ENCODE data around the gene TMTC4.

TMTC4 gene, protein sequence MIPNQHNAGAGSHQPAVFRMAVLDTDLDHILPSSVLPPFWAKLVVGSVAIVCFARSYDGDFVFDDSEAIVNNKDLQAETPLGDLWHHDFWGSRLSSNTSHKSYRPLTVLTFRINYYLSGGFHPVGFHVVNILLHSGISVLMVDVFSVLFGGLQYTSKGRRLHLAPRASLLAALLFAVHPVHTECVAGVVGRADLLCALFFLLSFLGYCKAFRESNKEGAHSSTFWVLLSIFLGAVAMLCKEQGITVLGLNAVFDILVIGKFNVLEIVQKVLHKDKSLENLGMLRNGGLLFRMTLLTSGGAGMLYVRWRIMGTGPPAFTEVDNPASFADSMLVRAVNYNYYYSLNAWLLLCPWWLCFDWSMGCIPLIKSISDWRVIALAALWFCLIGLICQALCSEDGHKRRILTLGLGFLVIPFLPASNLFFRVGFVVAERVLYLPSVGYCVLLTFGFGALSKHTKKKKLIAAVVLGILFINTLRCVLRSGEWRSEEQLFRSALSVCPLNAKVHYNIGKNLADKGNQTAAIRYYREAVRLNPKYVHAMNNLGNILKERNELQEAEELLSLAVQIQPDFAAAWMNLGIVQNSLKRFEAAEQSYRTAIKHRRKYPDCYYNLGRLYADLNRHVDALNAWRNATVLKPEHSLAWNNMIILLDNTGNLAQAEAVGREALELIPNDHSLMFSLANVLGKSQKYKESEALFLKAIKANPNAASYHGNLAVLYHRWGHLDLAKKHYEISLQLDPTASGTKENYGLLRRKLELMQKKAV

DNA sequence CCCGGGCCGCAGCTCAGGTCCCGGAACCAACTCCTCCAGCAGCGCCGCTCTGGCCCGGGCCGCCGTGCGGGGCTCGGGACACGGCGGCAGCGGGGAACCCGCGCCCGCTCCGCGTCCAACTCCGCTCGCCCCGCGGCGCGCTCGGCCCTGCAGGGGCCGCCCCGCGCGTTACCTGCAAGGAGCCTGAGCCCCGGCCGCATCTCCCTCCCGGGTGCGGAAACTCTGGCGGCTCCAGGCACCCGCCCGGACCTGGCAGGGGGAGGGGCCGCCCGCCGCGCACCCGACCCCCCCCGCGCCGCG is at the start of gene TMTC4:
Gene TMTC4 (minus strand): TSS at position 224 of the 300 bp plus-strand sequence. CDS start 4,433 bp downstream, outside the sequence.
- Histone ChIP-seq H3K79me2 (ENCODE audit: control insufficient read depth, low read length) (peaks cover 44% of the 10 kb centered on the region), H3K9me3 (ENCODE audit: control insufficient read depth, insufficient read depth, low read length) (no peaks in the 10 kb centered on the region), H3K9me2 (replicated peaks; ENCODE audit: control insufficient read depth, low read length) (no peaks in the 10 kb centered on the region), H3K4me1 (ENCODE audit: control insufficient read depth, low read length) (peaks cover 25% of the 10 kb centered on the region), H3K4me2 (ENCODE audit: low read length) (peak within 1 kb of the TSS; percentile 95), H3F3A (ENCODE audit: control insufficient read depth, insufficient read depth) (peaks cover 6% of the 10 kb centered on the region; the same call in 1 of the 2 replicates), H3K27me3 (ENCODE audit: control insufficient read depth, low read length) (no peaks in the 10 kb centered on the region), H4K20me1 (ENCODE audit: control insufficient read depth, insufficient read depth, low read depth, low read length) (peaks cover 6% of the 10 kb centered on the region), H3K4me3 (ENCODE audit: low read length) (peak within 1 kb of the TSS; percentile 86), H3K27ac (ENCODE audit: low read depth, low read length) (peak within 1 kb of the TSS; percentile 41), H3K36me3 (ENCODE audit: control insufficient read depth, low read length) (peaks cover 10% of the 10 kb centered on the region)
- no peak for TF ChIP-seq EZH2phosphoT487 (IDR thresholded peaks at IDR 0.05; ENCODE audit: borderline replicate concordance, low read length)
- TF ChIP-seq, protein P1, sequence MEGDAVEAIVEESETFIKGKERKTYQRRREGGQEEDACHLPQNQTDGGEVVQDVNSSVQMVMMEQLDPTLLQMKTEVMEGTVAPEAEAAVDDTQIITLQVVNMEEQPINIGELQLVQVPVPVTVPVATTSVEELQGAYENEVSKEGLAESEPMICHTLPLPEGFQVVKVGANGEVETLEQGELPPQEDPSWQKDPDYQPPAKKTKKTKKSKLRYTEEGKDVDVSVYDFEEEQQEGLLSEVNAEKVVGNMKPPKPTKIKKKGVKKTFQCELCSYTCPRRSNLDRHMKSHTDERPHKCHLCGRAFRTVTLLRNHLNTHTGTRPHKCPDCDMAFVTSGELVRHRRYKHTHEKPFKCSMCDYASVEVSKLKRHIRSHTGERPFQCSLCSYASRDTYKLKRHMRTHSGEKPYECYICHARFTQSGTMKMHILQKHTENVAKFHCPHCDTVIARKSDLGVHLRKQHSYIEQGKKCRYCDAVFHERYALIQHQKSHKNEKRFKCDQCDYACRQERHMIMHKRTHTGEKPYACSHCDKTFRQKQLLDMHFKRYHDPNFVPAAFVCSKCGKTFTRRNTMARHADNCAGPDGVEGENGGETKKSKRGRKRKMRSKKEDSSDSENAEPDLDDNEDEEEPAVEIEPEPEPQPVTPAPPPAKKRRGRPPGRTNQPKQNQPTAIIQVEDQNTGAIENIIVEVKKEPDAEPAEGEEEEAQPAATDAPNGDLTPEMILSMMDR (IDR thresholded peaks at IDR 0.05; ENCODE audit: low read depth, low read length, poor library complexity, severe bottlenecking), result no peak

DNA sequence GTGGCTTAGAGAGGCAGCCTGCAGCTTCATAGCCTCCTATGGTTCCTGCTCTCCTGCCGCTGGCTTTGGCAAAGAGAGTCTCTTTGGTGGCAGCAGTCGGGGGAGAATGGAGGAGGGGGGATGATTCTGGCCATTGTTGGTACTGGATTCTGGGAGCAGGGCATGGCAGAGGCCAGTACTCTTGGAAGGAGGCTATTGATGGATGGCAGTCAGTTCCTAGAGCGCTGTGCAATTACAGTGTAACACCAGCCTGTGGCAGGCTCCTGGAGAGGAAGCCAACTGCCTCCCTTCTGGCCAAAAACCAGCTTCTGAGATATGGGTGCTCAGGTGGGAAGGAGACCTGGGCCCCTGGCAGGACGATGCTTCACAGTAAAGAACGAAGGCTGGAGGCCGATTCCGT is 47.9 kb upstream of the TMTC4 start:
- Histone ChIP-seq H3K9me2 (replicated peaks; ENCODE audit: control insufficient read depth, low read length) (no peaks in the 10 kb centered on the region), H3F3A (ENCODE audit: control insufficient read depth, insufficient read depth) (no peaks in the 10 kb centered on the region), H3K4me1 (ENCODE audit: control insufficient read depth, low read length) (no peaks in the 10 kb centered on the region), H3K27ac (ENCODE audit: low read depth, low read length) (no peak overlapping the region), H3K36me3 (ENCODE audit: control insufficient read depth, low read length) (no peaks in the 10 kb centered on the region), H3K9me3 (ENCODE audit: control insufficient read depth, insufficient read depth, low read length) (no peaks in the 10 kb centered on the region), H3K4me2 (ENCODE audit: low read length) (no peak overlapping the region), H4K20me1 (ENCODE audit: control insufficient read depth, insufficient read depth, low read depth, low read length) (no peaks in the 10 kb centered on the region), H3K27me3 (ENCODE audit: control insufficient read depth, low read length) (no peaks in the 10 kb centered on the region), H3K79me2 (ENCODE audit: control insufficient read depth, low read length) (no peaks in the 10 kb centered on the region), H3K4me3 (ENCODE audit: low read length) (no peak overlapping the region)
- TF ChIP-seq EZH2phosphoT487 (IDR thresholded peaks at IDR 0.05; ENCODE audit: borderline replicate concordance, low read length), result no peak
- TF ChIP-seq, protein P1 (IDR thresholded peaks at IDR 0.05; ENCODE audit: low read depth, low read length, poor library complexity, severe bottlenecking), result no peak

DNA sequence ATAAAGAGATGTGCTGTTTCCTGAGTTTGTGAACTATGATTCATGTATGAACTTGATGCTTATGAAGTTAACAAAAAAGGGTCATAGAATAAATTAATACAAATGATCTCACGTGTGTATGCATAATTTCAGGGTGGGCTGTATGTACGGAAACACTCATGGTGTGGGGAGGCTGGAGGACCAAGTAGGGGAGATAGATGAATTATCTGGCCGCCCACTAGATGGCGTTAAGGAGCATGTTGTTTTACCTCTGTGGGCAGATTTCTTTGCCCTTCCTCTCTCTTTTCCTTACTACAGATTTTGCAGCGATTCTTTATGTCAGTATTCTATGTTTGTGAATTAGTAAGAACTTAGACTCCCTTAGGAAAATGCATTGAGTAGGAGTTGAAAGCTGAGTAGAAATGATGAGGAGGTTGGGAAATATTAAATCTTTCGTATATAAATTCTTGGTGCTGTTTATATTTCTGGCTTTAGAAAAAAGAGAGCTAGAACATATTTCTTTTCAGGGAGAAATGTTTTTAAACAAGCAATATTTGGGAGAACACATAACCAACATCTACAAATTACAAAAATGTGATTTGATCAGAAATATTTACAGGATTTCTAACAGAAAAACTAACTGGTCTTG is 47.4 kb upstream of the TMTC4 start:
- Histone ChIP-seq H3F3A (ENCODE audit: control insufficient read depth, insufficient read depth) (no peaks in the 10 kb centered on the region), H3K4me1 (ENCODE audit: control insufficient read depth, low read length) (no peaks in the 10 kb centered on the region), H3K4me3 (ENCODE audit: low read length) (no peak overlapping the region), H3K79me2 (ENCODE audit: control insufficient read depth, low read length) (no peaks in the 10 kb centered on the region), H3K9me3 (ENCODE audit: control insufficient read depth, insufficient read depth, low read length) (no peaks in the 10 kb centered on the region), H3K36me3 (ENCODE audit: control insufficient read depth, low read length) (no peaks in the 10 kb centered on the region), H3K27ac (ENCODE audit: low read depth, low read length) (no peak overlapping the region), H3K27me3 (ENCODE audit: control insufficient read depth, low read length) (no peaks in the 10 kb centered on the region), H3K9me2 (replicated peaks; ENCODE audit: control insufficient read depth, low read length) (no peaks in the 10 kb centered on the region), H4K20me1 (ENCODE audit: control insufficient read depth, insufficient read depth, low read depth, low read length) (no peaks in the 10 kb centered on the region), H3K4me2 (ENCODE audit: low read length) (no peak overlapping the region)
- TF ChIP-seq, protein P1 (IDR thresholded peaks at IDR 0.05; ENCODE audit: low read depth, low read length, poor library complexity, severe bottlenecking), result peak; percentile 76
- no peak for TF ChIP-seq EZH2phosphoT487 (IDR thresholded peaks at IDR 0.05; ENCODE audit: borderline replicate concordance, low read length)

All from DOHH2 (cell line).